Keratinocyte (primary cell): Measurements from ENCODE around the gene RGMA. TPM values are rescaled to one million over a fixed set of nuclear protein-coding genes. Genes with fewer than 3 reads are reported as not detected.

Experiments
- DNase-seq: peaks from one replicate; pipeline ENCODE4 v3.0.0-alpha.2; 2011; ENCODE audit warnings: low read depth, missing footprints, low spot score
- FAIRE-seq: peaks from 2 replicates; lab custom pipeline; 2011; peaks lifted over from hg19 to GRCh38; lab: Jason Lieb, UNC
- H2AFZ ChIP-seq: 2 replicates; pipeline ENCODE4 v1.6.0; 2012; ENCODE audit warnings: low read length, control low read depth, inconsistent platforms; ENCODE audit not compliant: control insufficient read depth
- H3K27ac ChIP-seq: 2 replicates; pipeline ENCODE4 v1.5.1; 2011; ENCODE audit warnings: low read length; ENCODE audit not compliant: control insufficient read depth, insufficient read depth
- H3K27me3 ChIP-seq: 3 replicates; pipeline ENCODE4 v1.6.0; 2011; ENCODE audit warnings: low read length; ENCODE audit not compliant: control insufficient read depth, insufficient read depth; ENCODE audit errors: extremely low read depth
- H3K36me3 ChIP-seq, 2 experiments: 2 replicates in 1 of 2; 3 replicates in 1 of 2; pipeline ENCODE4 v1.5.1; 2011; ENCODE audit warnings: low read length in 2 of 2, mild to moderate bottlenecking in 1 of 2; ENCODE audit not compliant: control insufficient read depth in 2 of 2, insufficient read depth in 2 of 2; ENCODE audit errors: extremely low read depth in 1 of 2
- H3K4me1 ChIP-seq: 3 replicates; pipeline ENCODE4 v1.5.1; 2011; ENCODE audit warnings: low read length; ENCODE audit not compliant: control insufficient read depth, insufficient read depth; ENCODE audit errors: extremely low read depth
- H3K4me2 ChIP-seq: 3 replicates; pipeline ENCODE4 v1.6.0; 2011; ENCODE audit warnings: low read depth, low read length; ENCODE audit not compliant: control insufficient read depth, insufficient read depth; ENCODE audit errors: extremely low read depth
- H3K4me3 ChIP-seq, 3 experiments: fragments of 200-600 bp in 1 of 3; sonication (generic) in 1 of 3; 2 replicates in 2 of 3; 3 replicates in 1 of 3; pipeline ENCODE4 v1.5.1; 2011 to 2016; ENCODE audit warnings: low read length in 3 of 3, mild to moderate bottlenecking in 3 of 3, control low read depth in 2 of 3, inconsistent platforms in 1 of 3, low read depth in 1 of 3, mixed read lengths in 1 of 3, mixed run types in 1 of 3, moderate library complexity in 1 of 3; ENCODE audit not compliant: control insufficient read depth in 2 of 3, insufficient read depth in 2 of 3; ENCODE audit errors: extremely low read depth in 1 of 3
- H3K79me2 ChIP-seq: 2 replicates; pipeline ENCODE4 v1.6.0; 2012; ENCODE audit warnings: low read length; ENCODE audit not compliant: control insufficient read depth, insufficient read depth
- H3K9ac ChIP-seq: 3 replicates; pipeline ENCODE4 v1.6.0; 2011; ENCODE audit warnings: low read length; ENCODE audit not compliant: control insufficient read depth, insufficient read depth; ENCODE audit errors: extremely low read depth
- H3K9me1 ChIP-seq: 3 replicates; pipeline ENCODE4 v1.6.0; 2011; ENCODE audit warnings: low read length; ENCODE audit not compliant: control insufficient read depth, insufficient read depth; ENCODE audit errors: extremely low read depth
- H3K9me3 ChIP-seq: 2 replicates; pipeline ENCODE4 v1.5.1; 2012; ENCODE audit warnings: low read depth, low read length; ENCODE audit not compliant: control insufficient read depth
- H4K20me1 ChIP-seq: 3 replicates; pipeline ENCODE4 v1.6.0; 2011; ENCODE audit warnings: low read length; ENCODE audit not compliant: control insufficient read depth, insufficient read depth; ENCODE audit errors: extremely low read depth
- CTCF ChIP-seq, 3 experiments: IDR thresholded peaks in 1 of 3; conservative IDR thresholded peaks in 1 of 3; optimal IDR thresholded peaks in 1 of 3; 2 replicates in 2 of 3; 3 replicates in 1 of 3; pipeline versions ENCODE3 to v1.5.1; 2011; ENCODE audit warnings: low read length in 3 of 3, mild to moderate bottlenecking in 3 of 3, moderate library complexity in 2 of 3, control low read depth in 1 of 3, inconsistent platforms in 1 of 3; ENCODE audit not compliant: insufficient read depth in 2 of 3; ENCODE audit errors: extremely low read depth in 1 of 3
- EZH2 ChIP-seq: IDR thresholded peaks from one replicate; pipeline ENCODE4 v1.6.1; 2012; ENCODE audit warnings: inconsistent platforms, mild to moderate bottlenecking, low read length, moderate library complexity
- dilution Hi-C: fragments of 300-500 bp; cut with MboI; formaldehyde crosslinking; loops from one replicate; pipeline ENCODE4 v1.7.0; 2020; ENCODE audit warnings: low sequenced_read_pairs; ENCODE audit not compliant: extremely low pct_ligation_motif_present
- polyA plus RNA-seq, 5 experiments: library from polyadenylated mRNA; depleted of rRNA in 3 of 5; stranded (reverse) in 3 of 5; stranded (forward) in 1 of 5; unstranded in 1 of 5; fragments of >200 nt; gene quantifications; 1 replicate in 1 of 5; 2 replicates in 3 of 5; 3 replicates in 1 of 5; pipeline versions ENCODE4 v1.2.1 to v1.2.3, GENCODE V29; 2011 to 2012; ENCODE audit warnings: missing spikeins in 2 of 5, low read depth in 1 of 5, low replicate concordance in 1 of 5

The RGMA gene
- polyA plus RNA-seq, 1 donor (not counting 4 experiments of a cell fraction or from before 2014, with no cell fraction given), result 0.18 TPM

GRCh38 chr15:93046120-93046519 lies 42.9 kb downstream of the RGMA start:
- dilution Hi-C loops, result no loop called here

GRCh38 chr15:93045191-93045785 lies 43.7 kb downstream of the RGMA start:
- H3K9me3 ChIP-seq, result no peaks in the 10 kb centered on the region
- no peak overlapping the region for H2AFZ ChIP-seq
- dilution Hi-C loops, result no loop called here
- no peak for TF ChIP-seq CTCF (optimal IDR thresholded peaks at IDR 0.05 in 1 of 3, IDR thresholded peaks at IDR 0.05 in 1 of 3, conservative IDR thresholded peaks at IDR 0.05 in 1 of 3; ENCODE audit: extremely low read depth in 1 of 3, insufficient read depth in 2 of 3, low read length in 3 of 3)
- TF ChIP-seq EZH2, result no peak
- FAIRE-seq (no peak), DNase-seq (no peak)
- no peak overlapping the region for H3K27ac ChIP-seq
- peaks cover 18% of the 10 kb centered on the region for H3K27me3 ChIP-seq
- H3K9me1 ChIP-seq, result no peaks in the 10 kb centered on the region
- no peaks in the 10 kb centered on the region for H4K20me1 ChIP-seq
- no peaks in the 10 kb centered on the region for H3K36me3 ChIP-seq
- H3K9ac ChIP-seq, result no peak overlapping the region
- no peak overlapping the region for H3K4me2 ChIP-seq
- peaks cover 6% of the 10 kb centered on the region for H3K4me1 ChIP-seq
- no peaks in the 10 kb centered on the region for H3K79me2 ChIP-seq
- H3K4me3 ChIP-seq, result no peak overlapping the region

More at GRCh38 chr15:93046120-93046519, 42.9 kb downstream of the RGMA start:
- H3K9me1 ChIP-seq, result no peaks in the 10 kb centered on the region
- no peak for FAIRE-seq
- TF ChIP-seq EZH2 (no peak), CTCF (optimal IDR thresholded peaks at IDR 0.05 in 1 of 3, IDR thresholded peaks at IDR 0.05 in 1 of 3, conservative IDR thresholded peaks at IDR 0.05 in 1 of 3; ENCODE audit: extremely low read depth in 1 of 3, insufficient read depth in 2 of 3, low read length in 3 of 3) (no peak)
- H2AFZ ChIP-seq, result no peak overlapping the region
- no peak overlapping the region for H3K4me3 ChIP-seq
- no peak overlapping the region for H3K4me2 ChIP-seq
- H3K4me1 ChIP-seq, result peaks cover 6% of the 10 kb centered on the region
- H3K27ac ChIP-seq, result no peak overlapping the region
- peaks cover 11% of the 10 kb centered on the region for H3K27me3 ChIP-seq
- no peak for DNase-seq
- H3K9me3 ChIP-seq, result no peaks in the 10 kb centered on the region
- H3K79me2 ChIP-seq, result no peaks in the 10 kb centered on the region
- no peak overlapping the region for H3K9ac ChIP-seq
- H3K36me3 ChIP-seq, result no peaks in the 10 kb centered on the region
- H4K20me1 ChIP-seq, result no peaks in the 10 kb centered on the region
